Measurements from ENCODE around the gene PRLR. TPM values are rescaled to one million over a fixed set of nuclear protein-coding genes. Genes with fewer than 3 reads are reported as not detected.

PRLR gene
- total and polyA plus RNA-seq, 9 of the 15 experiments (the other 6 are each of a cell fraction or from before 2014, with no cell fraction given) = 0.02 TPM; not detected in 8

DNA sequence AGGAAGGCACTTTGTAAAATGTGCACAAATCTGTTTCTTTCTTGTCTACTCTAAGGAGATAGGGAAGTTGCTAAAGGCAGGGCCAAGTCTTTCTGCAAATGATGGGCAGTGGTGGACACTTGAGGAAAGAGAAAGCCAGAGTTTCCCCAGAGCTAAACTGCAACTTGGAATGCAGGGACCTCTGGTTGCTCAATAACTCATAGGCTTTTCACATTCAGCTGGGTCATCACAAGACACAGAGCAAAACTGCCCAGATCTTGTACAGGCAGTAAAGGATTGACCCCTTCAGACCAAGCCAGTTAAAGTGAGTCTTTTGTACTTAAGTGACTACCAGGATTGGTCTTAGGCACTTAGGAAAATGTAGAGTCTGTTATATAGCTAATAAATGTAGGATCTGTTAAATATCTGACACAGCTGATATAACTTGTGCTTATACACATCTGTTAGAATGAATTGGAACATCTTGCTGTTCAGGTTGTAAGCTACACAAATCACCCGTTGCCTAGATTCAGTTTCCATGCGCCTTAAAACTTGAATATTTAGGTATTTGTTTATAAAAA lies 169.0 kb downstream of the PRLR start:
- Histone ChIP-seq H3K4me1 (replicated peaks in 1 of 2; ENCODE audit: control insufficient read depth in 2 of 2, insufficient read depth in 2 of 2, low read length in 2 of 2) (no peaks in the 10 kb centered on the region), H3K4me3 (no peak overlapping the region), H3K4me2 (ENCODE audit: insufficient read depth, low read length) (no peak overlapping the region), H3K27ac (ENCODE audit: extremely low read depth, low read depth, low read length) (no peak overlapping the region), H3K9me1 (ENCODE audit: control insufficient read depth, insufficient read depth, low read length) (no peaks in the 10 kb centered on the region), H3K9me3 (replicated peaks; ENCODE audit: control insufficient read depth, insufficient read depth, low read depth, low read length) (no peaks in the 10 kb centered on the region), H2AFZ (ENCODE audit: low read depth, low read length) (no peak overlapping the region), H3K9ac (ENCODE audit: insufficient read depth in 1 of 2, low read depth in 2 of 2, low read length in 2 of 2) (no peak overlapping the region), H4K20me1 (replicated peaks; ENCODE audit: control insufficient read depth, insufficient read depth, low read length) (no peaks in the 10 kb centered on the region), H3K27me3 (ENCODE audit: control insufficient read depth in 2 of 2, insufficient read depth in 2 of 2, low read length in 2 of 2) (no peaks in the 10 kb centered on the region), H3K36me3 (ENCODE audit: control insufficient read depth, insufficient read depth, low read length) (no peaks in the 10 kb centered on the region), H3K79me2 (ENCODE audit: control insufficient read depth, insufficient read depth, low read length) (no peaks in the 10 kb centered on the region)
- no TSS peak for BruUV-seq (replicated peaks)
- ATAC-seq (no peak), FAIRE-seq (no peak), DNase-seq (ENCODE audit: extremely low read depth in 1 of 4, low spot score in 3 of 4) (no peak)
- 2% methylated on average over 2 of the region's 2 CpGs for WGBS (ENCODE audit: insufficient coverage, low coverage, missing lambda C conversion rate)
- POLR2A ChIA-PET = no interaction called here
- TF ChIP-seq EP300 (IDR thresholded peaks at IDR 0.05; ENCODE audit: low read length) = no peak
- TF ChIP-seq, protein P1, sequence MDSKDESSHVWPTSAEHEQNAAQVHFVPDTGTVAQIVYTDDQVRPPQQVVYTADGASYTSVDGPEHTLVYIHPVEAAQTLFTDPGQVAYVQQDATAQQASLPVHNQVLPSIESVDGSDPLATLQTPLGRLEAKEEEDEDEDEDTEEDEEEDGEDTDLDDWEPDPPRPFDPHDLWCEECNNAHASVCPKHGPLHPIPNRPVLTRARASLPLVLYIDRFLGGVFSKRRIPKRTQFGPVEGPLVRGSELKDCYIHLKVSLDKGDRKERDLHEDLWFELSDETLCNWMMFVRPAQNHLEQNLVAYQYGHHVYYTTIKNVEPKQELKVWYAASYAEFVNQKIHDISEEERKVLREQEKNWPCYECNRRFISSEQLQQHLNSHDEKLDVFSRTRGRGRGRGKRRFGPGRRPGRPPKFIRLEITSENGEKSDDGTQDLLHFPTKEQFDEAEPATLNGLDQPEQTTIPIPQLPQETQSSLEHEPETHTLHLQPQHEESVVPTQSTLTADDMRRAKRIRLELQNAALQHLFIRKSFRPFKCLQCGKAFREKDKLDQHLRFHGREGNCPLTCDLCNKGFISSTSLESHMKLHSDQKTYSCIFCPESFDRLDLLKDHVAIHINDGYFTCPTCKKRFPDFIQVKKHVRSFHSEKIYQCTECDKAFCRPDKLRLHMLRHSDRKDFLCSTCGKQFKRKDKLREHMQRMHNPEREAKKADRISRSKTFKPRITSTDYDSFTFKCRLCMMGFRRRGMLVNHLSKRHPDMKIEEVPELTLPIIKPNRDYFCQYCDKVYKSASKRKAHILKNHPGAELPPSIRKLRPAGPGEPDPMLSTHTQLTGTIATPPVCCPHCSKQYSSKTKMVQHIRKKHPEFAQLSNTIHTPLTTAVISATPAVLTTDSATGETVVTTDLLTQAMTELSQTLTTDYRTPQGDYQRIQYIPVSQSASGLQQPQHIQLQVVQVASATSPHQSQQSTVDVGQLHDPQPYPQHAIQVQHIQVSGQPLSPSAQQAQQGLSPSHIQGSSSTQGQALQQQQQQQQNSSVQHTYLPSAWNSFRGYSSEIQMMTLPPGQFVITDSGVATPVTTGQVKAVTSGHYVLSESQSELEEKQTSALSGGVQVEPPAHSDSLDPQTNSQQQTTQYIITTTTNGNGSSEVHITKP (IDR thresholded peaks at IDR 0.05; ENCODE audit: partially characterized antibody) = no peak
- intact Hi-C loops (cut with micrococcal nuclease) = no loop called here
- in situ Hi-C loops (cut with MboI) = no loop called here
- CTCF ChIA-PET (ENCODE audit: low intra/inter-chr PET ratio) = no interaction called here

All from K562 (cell line).